ENCODE measurements around the gene ENTPD1.
"Not testable (repeated sequence)": the region's sequence is repeated elsewhere in the genome, so short reads cannot be mapped to it uniquely, and the experiment has no call there.

Gene ENTPD1

DNA sequence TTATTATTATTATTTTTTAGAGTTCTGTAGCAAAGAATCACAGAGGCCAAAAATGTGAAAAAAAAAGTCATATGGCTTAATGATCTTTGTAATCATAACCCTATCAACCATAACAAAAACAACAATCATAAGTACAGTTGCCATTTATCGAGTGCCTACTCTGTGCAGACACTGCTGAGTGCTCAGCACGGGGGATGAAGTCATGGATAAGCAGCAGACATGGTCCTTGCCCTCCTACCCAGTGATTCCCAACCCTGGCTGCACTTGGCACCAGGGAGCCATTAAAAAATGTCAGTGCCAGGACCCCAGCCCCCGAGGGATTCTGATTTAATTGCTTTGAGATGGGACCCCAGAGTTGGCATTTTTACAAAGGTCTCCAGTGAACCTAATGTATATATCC, 38.2 kb downstream of the ENTPD1 start:
- no peak for DNase-seq (ENCODE audit: low read depth)

DNA sequence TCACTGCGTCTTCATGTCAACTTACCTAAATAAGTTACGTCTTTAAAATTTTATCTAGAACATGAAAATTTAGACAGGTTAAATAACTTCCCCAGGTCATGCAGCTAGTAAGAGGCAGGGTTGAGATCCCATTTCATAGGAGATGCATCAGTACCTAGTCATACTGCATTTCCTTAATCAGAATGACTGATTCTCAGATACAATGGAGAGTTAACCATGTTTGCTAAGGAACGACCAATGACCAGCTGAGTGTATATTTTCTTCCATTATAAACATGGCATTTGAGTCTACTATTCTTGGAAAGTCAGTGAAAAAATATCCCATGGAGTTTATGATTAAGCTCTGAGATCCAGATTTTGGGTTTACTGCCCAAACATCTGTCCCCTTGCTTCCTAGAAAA, 39.6 kb downstream of the ENTPD1 start:
- no peak for DNase-seq (ENCODE audit: low read depth)

DNA sequence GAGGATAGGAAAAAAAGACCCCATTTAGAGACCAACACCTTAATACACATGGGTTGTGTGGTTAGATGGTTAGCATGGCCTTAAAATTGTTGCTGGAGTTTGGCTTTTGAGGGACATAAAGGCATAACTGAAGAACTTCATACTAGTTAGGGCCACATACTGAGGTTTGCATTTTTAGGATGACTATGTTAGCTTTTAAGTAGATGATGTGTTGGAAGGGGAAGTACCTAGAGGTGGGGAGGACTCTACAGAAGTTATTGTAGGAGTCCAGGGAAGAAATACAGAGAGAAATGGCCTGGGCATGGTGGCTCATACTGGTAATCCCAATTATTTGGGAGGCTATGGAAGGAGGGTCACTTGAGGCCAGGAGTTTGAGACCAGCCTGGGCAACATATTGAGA, 40.5 kb downstream of the ENTPD1 start:
- DNase-seq (ENCODE audit: low read depth), result no peak

DNA sequence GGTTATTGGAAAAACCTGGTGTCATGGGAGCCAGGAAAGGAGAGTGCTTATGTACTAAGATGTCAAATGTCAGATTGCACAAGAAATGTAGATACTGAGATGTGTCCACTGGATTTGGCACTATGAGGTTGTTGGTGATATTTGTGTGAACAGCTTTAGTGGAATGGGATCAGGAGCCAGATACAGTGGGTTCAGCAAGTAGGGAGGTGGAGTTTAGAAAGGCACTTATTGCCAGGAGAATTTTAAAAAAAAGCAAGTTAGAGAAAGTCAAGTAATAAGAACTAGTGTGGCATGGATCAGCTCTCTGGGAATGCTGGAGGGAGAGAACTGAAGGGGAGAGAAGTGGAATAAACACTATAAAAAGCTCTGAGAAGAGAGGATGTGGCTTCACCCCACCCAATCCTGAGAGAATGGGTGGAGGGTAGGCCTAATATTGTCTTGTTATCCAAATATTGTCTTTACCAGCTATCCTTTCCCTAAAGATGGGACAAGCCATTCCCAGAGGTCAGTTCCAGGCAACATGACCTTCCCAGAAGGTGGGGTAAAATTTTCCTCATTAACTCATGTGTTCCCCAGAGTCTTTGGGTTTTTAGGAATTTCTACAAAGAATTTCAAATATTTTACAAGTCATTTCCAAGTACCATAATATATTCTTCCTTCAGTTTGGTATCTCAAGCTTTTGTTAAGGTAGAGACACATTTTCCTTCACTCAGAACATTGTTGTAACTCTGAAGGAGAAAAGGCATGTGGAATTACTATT, 42.3 kb downstream of the ENTPD1 start:
- no peak for DNase-seq (ENCODE audit: low read depth)

DNA sequence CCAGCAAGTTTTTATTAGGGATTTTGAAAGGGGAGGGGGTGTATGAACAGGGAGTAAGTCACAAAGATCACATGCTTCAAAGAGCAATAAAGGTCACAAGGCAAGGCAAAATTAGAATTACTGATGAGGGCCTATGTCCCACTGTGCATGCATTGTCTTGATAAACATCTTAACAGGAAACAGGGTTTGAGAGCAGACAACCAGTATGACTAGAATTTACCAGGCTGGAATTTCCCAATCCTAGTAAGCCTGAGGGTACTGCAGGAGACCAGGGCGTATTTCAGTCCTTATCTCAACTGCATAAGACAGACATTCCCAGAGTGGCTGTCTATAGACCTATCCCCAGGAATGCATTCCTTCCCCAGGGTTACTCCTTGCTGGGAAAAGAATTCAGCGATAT, 44.3 kb downstream of the ENTPD1 start:
- DNase-seq (ENCODE audit: low read depth), result not testable (repeated sequence)

DNA sequence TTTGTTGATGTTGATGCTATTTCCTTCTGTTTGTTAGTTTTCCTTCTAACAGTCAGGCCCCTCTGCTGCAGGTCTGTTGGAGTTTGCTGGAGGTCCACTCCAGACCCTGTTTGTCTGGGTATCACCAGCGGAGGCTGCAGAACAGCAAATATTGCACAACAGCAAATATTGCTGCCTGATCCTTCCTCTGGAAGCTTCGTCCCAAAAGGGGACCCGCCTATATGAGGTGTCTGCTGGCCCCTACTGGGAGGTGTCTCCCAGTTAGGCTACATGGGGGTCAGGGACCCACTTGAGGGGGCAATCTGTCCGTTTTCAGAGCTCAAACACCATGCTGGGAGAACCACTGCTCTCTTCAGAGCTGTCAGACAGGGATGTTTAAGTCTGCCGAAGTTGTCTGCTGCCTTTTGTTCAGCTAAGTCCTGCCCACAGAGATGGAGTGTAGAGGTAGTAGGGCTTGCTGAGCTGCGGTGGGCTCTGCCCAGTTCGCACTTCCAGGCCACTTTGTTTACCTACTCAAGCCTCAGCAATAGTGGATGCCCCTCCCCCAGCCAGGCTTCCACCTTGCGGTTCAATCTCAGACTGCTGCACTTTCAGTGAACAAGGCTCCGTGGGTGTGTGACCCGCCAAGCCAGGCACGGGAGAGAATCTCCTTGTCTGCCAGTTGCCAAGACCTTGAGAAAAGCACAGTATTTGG, 50.9 kb downstream of the ENTPD1 start:
- not testable (repeated sequence) for DNase-seq (ENCODE audit: low read depth)

DNA sequence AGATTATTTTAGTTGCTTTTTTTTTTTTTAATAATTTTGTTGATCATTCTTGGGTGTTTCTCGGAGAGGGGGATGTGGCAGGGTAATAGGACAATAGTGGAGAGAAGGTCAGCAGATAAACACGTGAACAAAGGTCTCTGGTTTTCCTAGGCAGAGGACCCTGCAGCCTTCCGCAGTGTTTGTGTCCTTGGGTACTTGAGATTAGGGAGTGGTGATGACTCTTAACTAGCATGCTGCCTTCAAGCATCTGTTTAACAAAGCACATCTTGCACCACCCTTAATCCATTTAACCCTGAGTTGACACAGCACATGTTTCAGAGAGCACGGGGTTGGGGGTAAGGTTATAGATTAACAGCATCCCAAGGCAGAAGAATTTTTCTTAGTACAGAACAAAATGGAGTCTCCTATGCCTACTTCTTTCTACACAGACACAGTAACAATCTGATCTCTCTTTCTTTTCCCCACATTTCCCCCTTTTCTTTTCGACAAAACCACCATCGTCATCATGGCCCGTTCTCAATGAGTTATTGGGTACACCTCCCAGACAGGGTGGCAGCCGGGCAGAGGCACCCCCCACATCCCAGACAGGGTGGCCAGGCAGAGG, 52.8 kb downstream of the ENTPD1 start:
- not testable (repeated sequence) for DNase-seq (ENCODE audit: low read depth)

DNA sequence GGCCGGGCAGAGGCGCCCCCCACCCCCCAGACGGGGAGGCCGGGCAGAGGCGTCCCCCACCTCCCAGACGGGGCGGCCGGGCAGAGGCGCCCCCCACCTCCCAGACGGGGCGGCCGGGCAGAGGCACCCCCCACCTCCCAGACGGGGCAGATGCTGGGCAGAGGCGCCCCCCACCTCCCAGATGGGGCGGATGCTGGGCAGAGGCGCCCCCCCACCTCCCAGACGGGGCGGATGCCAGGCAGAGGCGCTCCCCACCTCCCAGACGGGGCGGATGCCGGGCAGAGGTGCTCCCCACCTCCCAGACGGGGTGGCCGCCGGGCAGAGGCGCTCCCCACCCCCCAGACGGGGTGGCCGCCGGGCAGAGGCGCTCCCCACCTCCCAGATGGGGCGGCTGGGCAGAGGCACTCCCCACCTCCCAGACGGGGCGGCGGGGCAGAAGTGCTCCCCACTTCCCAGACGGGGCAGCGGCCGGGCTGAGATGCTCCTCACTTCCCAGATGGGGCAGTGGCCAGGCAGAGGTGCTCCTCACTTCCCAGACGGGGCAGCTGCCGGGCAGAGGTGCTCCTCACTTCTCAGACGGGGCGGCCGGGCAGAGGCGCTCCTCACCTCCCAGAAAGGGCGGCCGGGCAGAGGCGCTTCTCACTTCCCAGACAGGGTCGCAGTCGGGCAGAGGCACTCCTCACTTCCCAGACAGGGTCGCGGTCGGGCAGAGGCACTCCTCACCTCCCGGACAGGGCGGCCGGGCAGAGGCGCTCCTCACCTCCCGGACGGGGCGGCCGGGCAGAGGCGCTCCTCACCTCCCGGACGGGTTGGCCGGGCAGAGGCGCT, 53.6 kb downstream of the ENTPD1 start:
- no peak for DNase-seq (ENCODE audit: low read depth)

DNA sequence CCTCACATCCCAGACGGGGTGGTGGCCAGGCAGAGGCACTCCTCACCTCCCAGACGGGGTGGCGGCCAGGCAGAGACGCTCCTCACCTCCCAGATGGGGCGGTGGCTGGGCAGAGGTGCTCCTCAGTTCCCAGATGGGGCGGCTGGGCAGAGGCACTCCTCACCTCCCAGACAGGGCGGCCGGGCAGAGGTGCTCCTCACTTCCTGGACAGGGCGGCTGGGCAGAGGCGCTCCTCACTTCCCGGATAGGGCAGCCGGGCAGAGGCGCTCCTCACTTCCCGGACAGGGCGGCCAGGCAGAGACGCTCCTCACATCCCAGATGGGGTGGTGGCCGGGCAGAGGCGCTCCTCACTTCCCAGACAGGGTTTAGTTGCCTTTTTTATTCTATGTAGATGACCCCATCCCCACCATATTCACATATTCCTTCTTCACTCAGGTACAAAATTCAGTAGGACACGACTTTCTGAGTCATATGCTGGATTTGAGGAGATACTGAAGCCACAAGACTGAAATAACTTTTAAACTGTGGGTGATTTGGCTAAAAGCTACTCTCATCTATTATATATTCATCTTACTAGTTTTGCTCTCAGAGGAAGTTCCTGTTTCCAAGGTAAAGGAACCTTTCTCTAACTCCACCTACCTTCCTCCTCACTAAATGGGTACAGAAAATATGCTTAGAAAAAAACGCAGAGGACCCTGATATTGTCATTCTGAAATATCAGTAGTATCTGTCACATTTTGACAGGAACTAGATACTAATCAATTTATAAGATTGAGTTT, 54.4 kb downstream of the ENTPD1 start:
- no peak for DNase-seq (ENCODE audit: low read depth)

DNA sequence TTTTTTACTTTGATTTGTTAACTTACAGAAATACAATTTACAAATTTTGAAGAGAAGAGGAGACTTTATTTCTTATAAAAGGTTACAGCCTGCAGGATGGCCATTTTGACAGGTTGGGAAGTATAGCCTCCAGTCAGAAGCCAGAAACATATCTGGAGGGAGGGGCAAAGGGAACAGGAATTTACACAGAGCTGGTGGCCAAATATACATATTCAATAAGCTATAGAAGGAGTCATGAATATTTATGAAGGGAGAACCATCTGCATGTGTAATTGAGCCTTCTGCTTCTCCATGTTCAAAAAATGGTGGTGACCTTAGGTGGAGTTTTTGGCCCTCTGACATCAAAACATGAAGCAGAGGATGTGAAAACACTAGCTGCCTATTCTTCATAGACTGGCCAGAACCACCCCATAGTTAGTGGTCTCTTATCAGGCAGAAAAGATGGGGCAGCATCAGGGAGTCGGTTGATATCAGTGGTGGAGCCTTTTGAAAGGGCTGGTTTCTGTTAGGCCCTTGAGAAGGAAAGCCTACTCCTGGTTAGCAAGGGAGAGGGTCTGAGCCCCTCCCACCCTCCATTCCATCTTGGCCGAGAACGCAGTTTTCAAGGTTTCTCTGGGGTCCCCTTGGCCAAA, 57.2 kb downstream of the ENTPD1 start:
- no peak for DNase-seq (ENCODE audit: low read depth)

DNA sequence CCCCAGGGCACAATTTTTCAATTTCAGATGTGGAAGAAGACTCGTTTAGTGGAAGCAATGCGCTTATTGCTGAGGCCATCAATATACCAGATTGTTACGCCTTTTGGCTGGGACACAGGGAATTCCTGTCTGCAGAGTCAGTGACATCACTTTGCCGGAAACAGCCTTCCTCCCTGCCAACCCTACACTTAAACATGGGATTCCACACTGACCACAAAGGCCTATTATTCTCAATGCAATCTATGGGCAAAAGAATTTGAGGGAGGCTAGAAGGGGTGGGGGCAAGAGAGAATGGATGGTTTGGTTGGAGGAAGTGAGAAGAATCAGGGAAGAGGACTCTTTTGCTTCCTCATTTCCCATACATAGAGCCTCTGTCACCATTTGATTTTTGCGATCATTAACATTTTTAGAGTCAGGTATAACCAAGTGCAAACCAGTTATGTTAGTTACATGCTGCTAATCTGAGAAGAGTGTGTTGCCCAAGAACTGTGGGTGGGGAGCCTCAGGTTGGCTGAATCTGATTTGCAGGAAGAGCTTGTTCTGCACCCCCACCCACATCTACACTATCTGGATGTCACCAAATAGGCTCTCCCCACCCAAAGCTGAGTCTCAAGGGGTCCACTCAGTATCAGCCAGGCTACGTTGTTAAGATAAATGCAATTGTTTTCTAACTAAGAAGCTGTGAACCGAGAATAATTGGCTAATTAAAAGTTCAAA, 58.2 kb downstream of the ENTPD1 start:
- DNase-seq (ENCODE audit: low read depth), result no peak

DNA sequence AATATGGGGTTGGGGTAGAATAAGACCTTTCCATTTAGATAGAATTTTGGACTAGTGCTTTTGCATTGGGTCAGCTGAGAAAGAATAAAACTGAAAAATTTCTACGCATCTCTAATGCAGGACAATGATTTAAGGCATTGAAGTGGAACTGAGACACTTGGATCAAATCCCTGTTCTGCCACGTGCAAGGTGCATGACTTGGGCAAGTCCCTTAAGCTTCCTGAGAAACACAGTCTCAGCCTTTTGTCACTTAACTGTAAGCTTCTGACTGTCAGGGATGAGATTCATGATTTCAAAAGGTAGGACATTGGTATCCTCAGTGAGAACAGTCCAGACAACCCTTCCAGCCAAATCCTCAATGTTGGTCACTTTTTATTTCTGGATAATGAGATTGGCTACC, 59.2 kb downstream of the ENTPD1 start:
- DNase-seq (ENCODE audit: low read depth), result no peak

DNA sequence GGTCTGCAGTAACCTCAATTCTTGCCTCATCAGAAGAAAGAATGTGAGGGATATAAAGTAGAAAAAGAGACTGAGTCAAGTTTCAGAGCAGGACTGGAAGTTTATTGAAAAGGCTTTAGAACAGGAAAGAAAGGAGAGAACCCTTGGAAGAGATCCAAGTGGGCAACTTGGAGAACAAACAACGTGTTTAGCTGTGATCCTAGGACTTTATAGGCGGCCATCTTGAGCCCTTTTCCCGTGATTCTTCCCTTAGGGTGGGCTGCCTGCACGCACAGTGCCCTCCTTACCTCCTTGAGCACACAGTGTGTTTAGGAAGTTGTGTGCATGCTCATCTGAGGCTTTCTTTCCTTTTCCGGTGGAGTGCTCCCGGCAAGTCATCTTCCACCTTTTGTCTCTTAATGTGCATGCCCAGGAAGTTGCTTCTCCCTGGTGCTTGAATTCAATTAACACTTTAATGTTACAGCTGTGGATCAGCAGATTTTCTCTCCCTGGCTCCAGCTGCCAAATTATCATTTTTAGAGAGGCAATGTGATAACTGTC, 59.8 kb downstream of the ENTPD1 start:
- DNase-seq (ENCODE audit: low read depth), result no peak

DNA sequence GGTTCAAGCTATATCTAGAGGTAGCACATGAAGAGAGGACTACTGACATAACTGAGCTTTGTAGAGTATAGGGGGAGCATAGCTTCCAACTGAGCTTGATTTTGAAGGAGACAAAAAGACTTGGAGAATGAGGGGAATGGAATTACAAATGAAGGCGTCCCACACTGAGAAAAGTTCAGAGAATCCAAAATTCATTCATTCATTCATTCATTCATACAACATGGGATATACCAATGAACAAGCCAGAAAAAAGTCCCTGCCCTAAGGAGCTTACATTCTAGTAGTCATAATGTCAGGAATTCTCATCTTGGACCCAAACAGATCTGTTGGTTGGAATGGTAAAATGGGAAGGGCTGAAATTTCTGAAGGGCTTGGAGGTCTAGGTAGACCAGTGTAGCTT, 62.0 kb downstream of the ENTPD1 start:
- DNase-seq (ENCODE audit: low read depth), result no peak

DNA sequence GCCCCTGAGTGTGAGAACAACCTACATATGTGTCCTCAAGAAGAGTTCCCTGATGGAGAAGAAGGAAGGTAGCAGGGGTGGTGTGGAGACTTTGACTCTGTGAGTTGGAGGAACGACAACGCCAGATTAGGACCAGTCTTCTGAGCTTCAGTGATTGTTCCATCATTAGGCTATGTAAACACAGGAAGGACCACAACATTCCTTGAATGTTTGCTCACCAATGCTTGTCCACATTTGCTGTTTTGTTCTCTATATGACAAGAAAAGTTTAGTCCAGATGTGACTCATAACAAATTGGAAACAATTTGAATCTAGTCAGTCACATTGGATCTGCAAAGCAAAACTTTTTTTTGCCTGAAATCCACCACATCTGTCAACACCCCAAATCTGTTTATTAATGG, 62.7 kb downstream of the ENTPD1 start:
- DNase-seq (ENCODE audit: low read depth), result no peak

DNA sequence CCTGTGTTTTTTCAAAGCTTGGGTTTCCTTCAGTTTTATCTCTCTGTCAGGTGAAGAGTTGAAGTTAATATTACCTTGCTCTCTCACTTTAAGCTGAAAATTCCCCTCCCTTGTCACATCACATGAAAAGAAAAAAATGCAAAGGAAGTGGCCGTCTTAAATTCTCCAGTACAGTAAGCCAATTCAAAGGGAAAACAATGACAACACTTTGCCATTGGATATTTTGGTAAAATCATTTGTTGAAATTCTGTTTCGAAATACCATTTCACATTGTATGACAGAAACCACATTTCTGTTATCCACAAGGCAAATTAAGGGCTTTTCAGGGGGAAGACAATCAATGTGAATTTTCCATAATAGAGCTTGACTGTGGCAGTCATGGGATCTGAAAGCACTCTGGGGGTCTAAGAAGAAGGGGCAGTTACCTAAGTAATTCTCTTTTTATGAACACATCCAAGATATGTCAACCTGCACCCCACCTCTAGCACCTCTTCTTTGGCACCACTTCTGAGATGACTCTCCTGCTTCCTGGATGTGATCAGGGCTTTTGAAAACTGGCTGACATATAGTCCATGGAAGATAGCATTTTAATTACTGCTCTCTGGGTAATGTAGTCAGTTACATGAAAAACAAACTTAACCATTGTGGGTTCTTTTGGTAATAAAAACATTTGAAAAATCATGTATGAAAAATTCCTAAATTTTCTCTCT, 63.8 kb downstream of the ENTPD1 start:
- no peak for DNase-seq (ENCODE audit: low read depth)

DNA sequence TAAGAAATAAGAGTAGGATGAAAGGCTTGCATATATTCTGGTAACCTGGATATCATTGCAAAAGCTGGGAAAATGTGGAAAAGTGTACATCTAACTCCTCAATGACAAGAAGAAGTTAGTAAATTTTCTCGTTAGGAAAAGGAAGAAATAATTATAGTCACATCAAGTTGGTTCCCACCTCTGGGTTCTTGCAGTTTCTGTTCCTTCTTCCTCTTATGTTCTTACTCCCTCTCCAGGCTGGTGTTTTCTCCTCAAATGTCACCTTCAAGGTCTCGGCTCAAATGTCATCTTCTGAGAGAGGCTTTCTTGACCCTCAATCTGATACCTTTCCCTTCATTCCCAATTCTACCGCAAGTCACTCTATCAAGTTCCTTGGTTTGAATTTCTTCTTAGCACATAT, 64.4 kb downstream of the ENTPD1 start:
- no peak for DNase-seq (ENCODE audit: low read depth)

DNA sequence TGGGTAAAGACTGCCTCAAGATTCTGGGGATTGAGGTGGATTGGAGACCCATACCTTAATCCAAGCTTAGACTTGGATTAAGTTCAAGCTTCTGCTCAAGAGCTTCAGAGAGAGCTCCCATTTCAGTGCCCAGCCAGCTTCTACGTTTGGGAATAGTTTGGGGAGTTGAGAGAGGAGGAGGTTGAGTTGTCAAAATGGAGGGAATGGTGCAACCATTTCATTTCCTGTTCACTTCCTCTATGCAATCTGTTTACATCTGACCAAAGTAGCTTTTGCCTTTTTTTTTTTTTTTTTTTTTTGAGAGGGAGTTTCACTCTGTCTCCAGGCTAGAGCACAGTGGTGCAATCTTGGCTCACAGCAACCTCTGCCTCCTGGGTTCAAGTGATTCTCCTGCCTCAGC, 65.8 kb downstream of the ENTPD1 start:
- no peak for DNase-seq (ENCODE audit: low read depth)

DNA sequence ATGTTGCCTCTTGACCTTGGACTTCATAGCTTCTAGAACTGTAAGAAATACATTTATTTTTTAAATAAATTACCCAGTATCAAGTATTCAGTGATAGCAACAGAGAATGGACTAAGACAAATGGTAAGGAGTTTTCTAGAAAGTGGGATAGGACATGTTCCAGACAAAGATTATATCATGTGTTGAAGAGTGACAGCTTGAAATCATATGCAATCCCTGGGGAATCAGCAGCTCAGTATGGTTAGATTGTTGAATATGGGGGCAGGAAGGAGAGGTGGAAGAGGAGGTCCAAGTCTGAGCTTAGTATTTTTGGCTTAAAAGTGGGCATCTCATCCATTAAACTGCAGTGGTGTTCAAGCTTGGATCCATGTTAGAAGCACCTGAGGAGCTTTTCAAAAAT, 74.1 kb downstream of the ENTPD1 start:
- DNase-seq (ENCODE audit: low read depth), result no peak

DNA sequence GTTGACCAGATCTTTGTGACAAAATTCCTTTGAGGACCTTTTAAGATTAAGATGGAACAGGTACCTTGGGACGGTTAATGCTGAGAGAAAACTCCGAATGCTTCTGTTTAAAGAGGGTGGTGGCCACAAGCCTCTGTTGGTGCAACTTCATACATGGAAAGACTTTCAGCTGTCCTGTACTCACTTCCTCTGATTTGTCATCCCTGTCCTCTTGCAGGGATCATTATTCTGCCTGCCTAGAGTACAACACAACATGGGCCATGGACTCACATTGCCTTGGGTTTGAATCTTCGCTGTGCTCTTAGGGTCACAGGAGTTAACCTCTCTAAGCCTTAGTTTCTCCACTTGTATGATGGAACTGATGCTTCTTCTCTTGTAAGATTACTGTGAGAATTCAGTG, 75.1 kb downstream of the ENTPD1 start:
- no peak for DNase-seq (ENCODE audit: low read depth)
